Activated CD8-positive, alpha-beta memory T cell treated with anti-CD3 and anti-CD28 coated beads, Interleukin-2, amount 50 U/mL, for 24 hours (primary cell): ENCODE data around the gene PEX10.

Experiments used
- DNase-seq: peaks from one replicate; pipeline ENCODE4 v3.0.0-alpha.2; 2020; ENCODE audit errors: extremely low read depth

PEX10 gene

GRCh38 chr1:2425892-2426291 lies 13.5 kb upstream of the PEX10 start:
- no peak for DNase-seq

GRCh38 chr1:2422523-2422922 lies 10.2 kb upstream of the PEX10 start:
- no peak for DNase-seq

GRCh38 chr1:2419416-2419815 lies 7.1 kb upstream of the PEX10 start:
- DNase-seq = no peak

- DNase-seq = no peak
Observed at GRCh38 chr1:2418791-2419320, 6.5 kb upstream of the PEX10 start.

- DNase-seq = no peak
Observed at GRCh38 chr1:2417833-2418225, 5.5 kb upstream of the PEX10 start.

- DNase-seq = no peak
Observed at GRCh38 chr1:2417083-2417832, 4.9 kb upstream of the PEX10 start.

- DNase-seq = no peak
Observed at GRCh38 chr1:2416403-2416802, 4.0 kb upstream of the PEX10 start.

GRCh38 chr1:2415801-2416208 lies 3.4 kb upstream of the PEX10 start:
- DNase-seq = no peak

GRCh38 chr1:2415337-2415736 lies 3.0 kb upstream of the PEX10 start:
- no peak for DNase-seq

GRCh38 chr1:2414297-2414958 lies 2.1 kb upstream of the PEX10 start:
- DNase-seq = peak; percentile 63

- no peak for DNase-seq
Observed at GRCh38 chr1:2413495-2414296, 1.3 kb upstream of the PEX10 start.

GRCh38 chr1:2412773-2413494 lies 570 bp upstream of the PEX10 start:
- no peak for DNase-seq

GRCh38 chr1:2411801-2412394 lies 466 bp downstream of the PEX10 start:
- DNase-seq = no peak

- no peak for DNase-seq
Observed at GRCh38 chr1:2409745-2410144, 2.6 kb downstream of the PEX10 start.

GRCh38 chr1:2408859-2409276 lies 3.5 kb downstream of the PEX10 start:
- no peak for DNase-seq

- DNase-seq = no peak
Observed at GRCh38 chr1:2408456-2408855, 3.9 kb downstream of the PEX10 start.

- DNase-seq = no peak
Observed at GRCh38 chr1:2407991-2408275, 4.4 kb downstream of the PEX10 start.

- no peak for DNase-seq
Observed at GRCh38 chr1:2407166-2407990, 5.0 kb downstream of the PEX10 start.

- no peak for DNase-seq
Observed at GRCh38 chr1:2406451-2407041, 5.8 kb downstream of the PEX10 start.

GRCh38 chr1:2405588-2406295 lies 6.6 kb downstream of the PEX10 start:
- no peak for DNase-seq
